Measurements from ENCODE around the gene CHRNA5.

The CHRNA5 gene

GRCh38 chr15:78614021-78614420 lies 48.7 kb downstream of the CHRNA5 start:
- Histone ChIP-seq H3K27me3 (ENCODE audit: insufficient read depth, poor library complexity, severe bottlenecking) (peaks cover 4% of the 10 kb centered on the region), H3K4me3 (ENCODE audit: severe bottlenecking) (no peak overlapping the region), H3K4me1 (ENCODE audit: insufficient read depth, poor library complexity, severe bottlenecking) (no peaks in the 10 kb centered on the region), H3K36me3 (ENCODE audit: low read depth) (no peaks in the 10 kb centered on the region), H3K27ac (ENCODE audit: poor library complexity, severe bottlenecking) (no peak overlapping the region), H3K9me3 (ENCODE audit: severe bottlenecking) (no peaks in the 10 kb centered on the region)
- DNase-seq (ENCODE audit: low spot score) (no peak), ATAC-seq (ENCODE audit: low read depth) (no peak)
- TF ChIP-seq, protein P1, sequence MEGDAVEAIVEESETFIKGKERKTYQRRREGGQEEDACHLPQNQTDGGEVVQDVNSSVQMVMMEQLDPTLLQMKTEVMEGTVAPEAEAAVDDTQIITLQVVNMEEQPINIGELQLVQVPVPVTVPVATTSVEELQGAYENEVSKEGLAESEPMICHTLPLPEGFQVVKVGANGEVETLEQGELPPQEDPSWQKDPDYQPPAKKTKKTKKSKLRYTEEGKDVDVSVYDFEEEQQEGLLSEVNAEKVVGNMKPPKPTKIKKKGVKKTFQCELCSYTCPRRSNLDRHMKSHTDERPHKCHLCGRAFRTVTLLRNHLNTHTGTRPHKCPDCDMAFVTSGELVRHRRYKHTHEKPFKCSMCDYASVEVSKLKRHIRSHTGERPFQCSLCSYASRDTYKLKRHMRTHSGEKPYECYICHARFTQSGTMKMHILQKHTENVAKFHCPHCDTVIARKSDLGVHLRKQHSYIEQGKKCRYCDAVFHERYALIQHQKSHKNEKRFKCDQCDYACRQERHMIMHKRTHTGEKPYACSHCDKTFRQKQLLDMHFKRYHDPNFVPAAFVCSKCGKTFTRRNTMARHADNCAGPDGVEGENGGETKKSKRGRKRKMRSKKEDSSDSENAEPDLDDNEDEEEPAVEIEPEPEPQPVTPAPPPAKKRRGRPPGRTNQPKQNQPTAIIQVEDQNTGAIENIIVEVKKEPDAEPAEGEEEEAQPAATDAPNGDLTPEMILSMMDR (IDR thresholded peaks at IDR 0.05; ENCODE audit: poor library complexity, severe bottlenecking): no peak

DNA sequence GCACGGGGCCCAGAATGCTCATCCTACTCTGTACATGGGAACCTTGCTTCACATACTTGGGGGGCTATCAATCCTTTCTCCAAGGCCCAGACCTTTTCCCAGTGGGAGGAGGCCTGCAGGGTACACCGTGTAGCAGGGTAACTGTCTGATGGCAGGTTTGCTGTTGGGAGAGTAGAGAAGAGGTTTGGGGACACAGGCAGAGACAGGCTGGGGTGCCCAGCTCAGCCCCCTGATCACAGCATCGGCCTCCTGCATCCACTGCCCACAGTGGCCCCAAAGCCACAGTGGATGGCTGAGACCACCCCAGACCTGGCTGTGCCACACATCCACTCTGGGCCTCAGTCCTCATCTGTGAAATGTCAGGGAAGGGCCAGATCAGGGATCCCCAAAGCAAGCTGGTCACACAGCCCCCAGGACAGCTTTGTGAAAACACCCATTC lies 49.9 kb downstream of the CHRNA5 start:
- TF ChIP-seq, protein P1 (IDR thresholded peaks at IDR 0.05; ENCODE audit: poor library complexity, severe bottlenecking): no peak
- Histone ChIP-seq H3K4me1 (ENCODE audit: insufficient read depth, poor library complexity, severe bottlenecking) (no peaks in the 10 kb centered on the region), H3K4me3 (ENCODE audit: severe bottlenecking) (no peak overlapping the region), H3K9me3 (ENCODE audit: severe bottlenecking) (no peaks in the 10 kb centered on the region), H3K27me3 (ENCODE audit: insufficient read depth, poor library complexity, severe bottlenecking) (peaks cover 11% of the 10 kb centered on the region), H3K36me3 (ENCODE audit: low read depth) (no peaks in the 10 kb centered on the region), H3K27ac (ENCODE audit: poor library complexity, severe bottlenecking) (no peak overlapping the region)
- DNase-seq (ENCODE audit: low spot score) (peak; percentile 51), ATAC-seq (ENCODE audit: low read depth) (no peak)

- no peaks in the 10 kb centered on the region for H3K36me3 ChIP-seq (ENCODE audit: low read depth)
- ATAC-seq (ENCODE audit: low read depth): no peak
- H3K27ac ChIP-seq (ENCODE audit: poor library complexity, severe bottlenecking): no peak overlapping the region
- no peak overlapping the region for H3K4me3 ChIP-seq (ENCODE audit: severe bottlenecking)
- DNase-seq (ENCODE audit: low spot score): peak; percentile 31
- H3K4me1 ChIP-seq (ENCODE audit: insufficient read depth, poor library complexity, severe bottlenecking): no peaks in the 10 kb centered on the region
- peaks cover 24% of the 10 kb centered on the region for H3K27me3 ChIP-seq (ENCODE audit: insufficient read depth, poor library complexity, severe bottlenecking)
- H3K9me3 ChIP-seq (ENCODE audit: severe bottlenecking): no peaks in the 10 kb centered on the region
- TF ChIP-seq, protein P1 (IDR thresholded peaks at IDR 0.05; ENCODE audit: poor library complexity, severe bottlenecking): no peak
Observed at GRCh38 chr15:78616506-78616905, 51.2 kb downstream of the CHRNA5 start.

GRCh38 chr15:78617076-78617475 lies 51.8 kb downstream of the CHRNA5 start:
- peaks cover 30% of the 10 kb centered on the region for H3K27me3 ChIP-seq (ENCODE audit: insufficient read depth, poor library complexity, severe bottlenecking)
- TF ChIP-seq, protein P1 (IDR thresholded peaks at IDR 0.05; ENCODE audit: poor library complexity, severe bottlenecking): no peak

DNA sequence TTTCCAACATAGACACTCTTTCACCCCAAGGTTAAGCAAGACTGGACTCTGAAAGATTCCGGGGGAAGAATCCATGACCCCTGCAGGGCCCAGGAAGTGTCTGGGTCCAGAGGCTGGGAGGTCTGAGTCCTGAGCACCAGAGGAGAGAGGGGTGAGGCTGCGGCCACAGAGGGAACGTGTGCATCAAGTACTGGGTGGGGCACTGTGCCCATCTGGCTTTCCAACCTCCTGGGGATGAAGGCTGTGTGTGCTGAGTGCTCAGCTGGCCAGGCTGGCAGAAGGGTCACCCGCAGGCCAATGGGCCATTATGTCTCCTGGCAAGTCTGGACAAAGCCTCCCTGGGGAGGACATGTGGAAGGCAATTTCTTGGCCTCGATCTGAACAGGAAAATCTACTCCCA lies 52.2 kb downstream of the CHRNA5 start:
- peak; percentile 65 for DNase-seq (ENCODE audit: low spot score)
- Histone ChIP-seq H3K4me1 (ENCODE audit: insufficient read depth, poor library complexity, severe bottlenecking) (no peaks in the 10 kb centered on the region), H3K9me3 (ENCODE audit: severe bottlenecking) (no peaks in the 10 kb centered on the region), H3K4me3 (ENCODE audit: severe bottlenecking) (no peak overlapping the region), H3K36me3 (ENCODE audit: low read depth) (no peaks in the 10 kb centered on the region), H3K27ac (ENCODE audit: poor library complexity, severe bottlenecking) (no peak overlapping the region), H3K27me3 (ENCODE audit: insufficient read depth, poor library complexity, severe bottlenecking) (peaks cover 34% of the 10 kb centered on the region)
- ATAC-seq (ENCODE audit: low read depth): no peak
- TF ChIP-seq, protein P1 (IDR thresholded peaks at IDR 0.05; ENCODE audit: poor library complexity, severe bottlenecking): no peak

More at GRCh38 chr15:78617076-78617475, 51.8 kb downstream of the CHRNA5 start:
- Histone ChIP-seq H3K4me3 (ENCODE audit: severe bottlenecking) (no peak overlapping the region), H3K27ac (ENCODE audit: poor library complexity, severe bottlenecking) (no peak overlapping the region), H3K4me1 (ENCODE audit: insufficient read depth, poor library complexity, severe bottlenecking) (no peaks in the 10 kb centered on the region), H3K9me3 (ENCODE audit: severe bottlenecking) (no peaks in the 10 kb centered on the region), H3K36me3 (ENCODE audit: low read depth) (no peaks in the 10 kb centered on the region)
- DNase-seq (ENCODE audit: low spot score) (peak; percentile 42), ATAC-seq (ENCODE audit: low read depth) (no peak)
